Fibroblast of skin of abdomen (primary cell): ENCODE results near the gene HOPX.
"Not testable (repeated sequence)": the region's sequence is repeated elsewhere in the genome, so short reads cannot be mapped to it uniquely, and the experiment has no call there.

Experiments
- DNase-seq: peaks from one replicate; pipeline ENCODE4 v3.0.0-alpha.2; 2013

HOPX gene

DNA sequence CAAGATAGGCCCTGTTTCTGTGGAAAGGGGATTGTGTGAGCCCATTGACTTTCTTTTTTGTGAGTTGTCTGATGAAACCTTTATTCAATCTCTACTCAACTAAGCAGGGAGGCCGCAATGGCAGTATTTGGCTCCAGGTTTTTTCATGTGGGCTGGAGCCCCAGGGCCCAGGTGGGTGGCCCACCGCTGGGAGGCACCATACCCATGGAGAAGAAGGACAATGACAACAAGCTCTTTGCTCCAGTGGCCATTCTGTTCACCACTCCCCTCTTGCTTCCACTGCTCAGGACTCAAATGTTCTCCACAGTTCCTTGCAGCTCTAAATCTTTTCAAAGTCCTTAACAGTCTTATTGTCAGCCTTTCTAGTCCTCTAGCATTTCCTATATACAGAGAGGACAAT lies 54.1 kb downstream of the HOPX start:
- no peak for DNase-seq

DNA sequence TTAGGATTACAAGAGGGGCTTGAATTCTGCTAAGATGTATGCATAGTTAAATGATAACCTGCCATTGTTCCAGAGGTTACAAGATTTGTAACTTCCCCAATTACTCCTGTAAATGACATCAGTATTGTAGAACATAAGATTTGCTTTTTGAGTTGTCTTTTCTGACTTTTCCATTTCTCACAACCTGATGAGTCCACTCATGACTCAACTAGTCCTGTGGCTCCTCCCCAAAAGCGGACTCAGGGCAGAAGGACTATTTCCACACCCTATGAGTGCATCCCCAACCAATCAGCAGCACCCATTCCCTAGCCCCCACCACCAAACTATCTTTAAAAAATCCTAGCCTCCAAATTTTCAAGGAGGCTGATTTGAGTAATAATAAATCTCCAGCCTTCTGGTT lies 54.7 kb downstream of the HOPX start:
- no peak for DNase-seq

DNA sequence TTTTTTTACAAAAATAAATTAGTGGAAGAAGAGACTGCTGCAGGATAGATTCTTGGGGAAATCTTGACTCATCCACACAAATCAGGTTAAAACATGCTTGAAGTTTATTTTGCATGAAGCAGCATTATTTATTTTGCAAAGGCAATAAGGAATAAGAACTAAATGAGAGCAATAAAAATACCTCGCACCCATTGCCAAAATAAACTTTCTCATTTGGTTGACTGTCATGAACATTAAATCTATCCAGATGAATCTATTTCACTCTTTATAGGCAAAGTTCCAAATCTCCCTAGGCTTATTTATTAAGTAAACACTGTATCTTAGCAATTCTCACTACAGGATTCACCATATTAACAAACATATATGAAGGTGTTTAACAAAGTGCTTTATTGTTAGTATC lies 58.9 kb downstream of the HOPX start:
- no peak for DNase-seq

DNA sequence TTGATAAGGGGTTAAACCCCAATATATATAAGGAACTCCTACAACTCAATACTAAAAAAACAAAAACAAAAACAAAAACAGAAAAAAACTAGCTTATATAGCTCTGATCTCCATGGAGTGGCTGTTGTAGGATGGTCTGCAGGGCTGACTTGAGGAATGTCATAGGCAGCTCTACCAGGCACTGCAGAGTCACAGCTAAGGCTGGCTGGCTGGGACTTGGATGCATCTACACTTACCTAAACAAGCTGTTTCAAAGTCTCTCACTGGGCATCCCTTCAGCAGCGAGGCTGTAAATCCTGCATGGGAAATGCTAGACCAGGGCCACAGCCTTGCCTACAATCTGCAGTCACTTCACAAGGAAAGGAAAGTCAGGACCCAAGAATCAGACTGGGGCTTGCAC lies 61.3 kb downstream of the HOPX start:
- no peak for DNase-seq

DNA sequence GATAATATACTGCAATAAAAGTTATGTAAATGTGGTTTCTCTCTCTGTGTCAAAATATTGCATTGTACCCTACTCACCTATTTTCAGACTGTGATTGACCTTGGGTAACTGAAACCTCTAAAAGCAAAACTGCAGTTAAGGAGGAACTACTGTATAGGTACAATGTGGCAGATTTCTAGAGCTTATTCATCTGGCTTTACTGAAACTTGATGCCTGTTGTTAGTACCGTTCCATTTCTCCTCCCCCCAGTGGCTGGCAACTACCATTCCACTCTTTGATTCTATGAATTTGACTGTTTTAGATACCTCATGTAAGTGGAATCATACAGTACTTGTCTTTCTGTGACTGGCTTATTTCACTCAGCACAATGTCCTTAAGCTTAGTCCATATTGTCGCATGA lies 61.9 kb downstream of the HOPX start:
- peak; percentile 24 for DNase-seq

DNA sequence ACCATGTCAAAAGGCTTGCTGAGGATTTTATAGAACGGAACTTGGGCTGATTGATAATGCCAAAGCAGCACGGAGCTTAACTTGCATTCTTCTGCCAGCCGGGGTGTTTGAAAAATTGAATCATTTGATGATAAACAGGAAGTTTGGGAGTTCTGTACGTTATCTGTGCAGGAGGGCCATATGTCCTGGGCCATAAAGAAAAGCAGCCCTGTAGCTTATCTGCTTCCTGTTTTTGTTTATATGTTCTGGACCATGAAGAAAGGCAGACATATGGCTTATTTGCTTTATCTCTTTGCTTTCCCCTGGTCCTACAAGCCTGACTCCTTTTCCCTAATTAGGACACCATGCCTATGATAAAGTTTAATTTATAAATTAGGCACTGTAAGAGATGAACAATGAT lies 62.4 kb downstream of the HOPX start:
- no peak for DNase-seq

DNA sequence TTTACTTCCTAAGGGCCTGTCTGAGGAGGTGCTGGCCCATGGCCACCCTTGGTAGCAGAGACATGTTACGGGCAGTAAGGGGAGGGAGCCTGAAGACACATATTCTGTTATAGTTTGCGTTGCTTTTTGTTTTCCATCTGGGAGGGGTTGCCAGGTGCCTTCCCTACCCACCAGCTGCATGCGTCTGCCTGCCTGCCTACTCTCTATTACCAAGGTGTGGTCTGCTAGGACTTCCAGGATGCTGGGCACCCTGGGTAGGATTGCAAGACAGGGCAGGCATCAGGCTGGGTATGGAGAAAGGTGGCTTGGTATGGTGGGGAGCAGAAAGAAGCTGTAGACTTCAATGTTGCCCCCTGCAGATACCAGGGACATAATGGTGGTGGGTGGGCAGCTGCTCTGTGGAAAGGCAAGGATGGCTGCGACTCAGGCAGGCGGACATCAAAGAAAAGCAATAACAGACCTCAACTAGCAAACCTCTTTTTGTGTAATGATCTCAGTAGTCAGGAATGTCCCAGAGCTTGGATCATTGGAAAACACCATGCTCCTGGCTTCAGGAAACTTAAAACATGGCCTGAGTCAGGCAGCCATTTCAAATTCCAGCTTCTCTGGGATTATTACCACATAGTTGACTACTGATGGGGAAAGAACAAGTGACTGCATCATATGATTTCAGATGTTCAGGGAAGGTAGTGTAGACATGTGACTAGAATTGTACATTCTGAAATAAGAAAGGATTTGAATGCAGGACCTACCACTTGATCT lies 67.8 kb downstream of the HOPX start:
- DNase-seq: peak; percentile 79

DNA sequence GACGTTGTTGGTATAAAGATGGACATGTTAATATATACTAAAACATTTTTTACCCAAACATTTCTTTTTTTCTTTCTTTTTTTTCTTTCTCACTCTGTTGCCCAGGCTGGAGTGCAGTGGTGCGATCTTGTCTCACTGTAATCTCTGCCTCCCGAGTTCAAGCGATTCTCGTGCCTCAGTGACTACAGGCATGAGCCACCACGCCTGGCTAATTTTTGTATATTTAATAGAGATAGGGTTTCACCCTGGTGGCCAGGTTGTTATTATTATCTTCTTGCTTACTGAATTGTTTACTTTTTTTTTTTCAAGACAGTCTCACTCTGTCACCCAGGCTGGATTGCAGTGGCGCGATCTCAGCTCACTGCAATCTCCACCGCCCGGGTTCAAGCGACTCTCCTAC lies 68.8 kb downstream of the HOPX start:
- DNase-seq: no peak

DNA sequence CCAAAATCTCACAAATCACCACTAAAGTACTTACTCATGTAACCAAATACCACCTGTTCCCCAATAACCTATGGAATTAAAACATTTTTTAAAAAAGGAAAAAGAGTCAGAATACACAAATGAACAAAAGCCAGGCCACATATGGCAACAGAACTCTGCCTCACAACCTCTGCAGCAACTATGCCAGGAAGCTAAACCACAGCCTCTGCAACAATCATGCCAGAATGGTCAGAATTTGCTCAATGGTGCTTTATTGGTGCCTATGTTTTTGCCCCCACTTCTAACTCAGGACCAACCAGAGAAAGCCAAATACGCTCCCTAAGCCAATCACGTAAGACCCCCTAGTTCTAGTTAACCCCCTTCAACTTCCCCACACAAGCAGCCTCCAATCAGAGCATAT lies 69.6 kb downstream of the HOPX start:
- DNase-seq: peak; percentile 10

DNA sequence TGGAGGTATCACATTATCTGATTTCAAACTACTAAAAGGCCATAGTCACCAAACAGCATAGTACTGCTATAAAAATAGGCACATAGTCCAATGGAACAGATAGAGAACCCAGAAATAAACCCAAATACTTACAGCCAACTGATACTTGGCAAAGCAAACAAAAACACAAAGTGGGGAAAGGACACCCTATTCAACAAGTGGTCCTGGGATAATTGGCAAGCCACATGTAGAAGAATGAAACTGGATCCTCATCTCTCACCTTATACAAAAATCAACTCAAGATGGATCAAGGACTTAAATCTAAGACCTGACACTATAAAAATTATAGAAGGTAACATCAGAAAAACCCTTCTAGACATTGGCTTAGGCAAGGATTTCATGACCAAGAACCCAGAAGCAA lies 70.9 kb downstream of the HOPX start:
- not testable (repeated sequence) for DNase-seq

DNA sequence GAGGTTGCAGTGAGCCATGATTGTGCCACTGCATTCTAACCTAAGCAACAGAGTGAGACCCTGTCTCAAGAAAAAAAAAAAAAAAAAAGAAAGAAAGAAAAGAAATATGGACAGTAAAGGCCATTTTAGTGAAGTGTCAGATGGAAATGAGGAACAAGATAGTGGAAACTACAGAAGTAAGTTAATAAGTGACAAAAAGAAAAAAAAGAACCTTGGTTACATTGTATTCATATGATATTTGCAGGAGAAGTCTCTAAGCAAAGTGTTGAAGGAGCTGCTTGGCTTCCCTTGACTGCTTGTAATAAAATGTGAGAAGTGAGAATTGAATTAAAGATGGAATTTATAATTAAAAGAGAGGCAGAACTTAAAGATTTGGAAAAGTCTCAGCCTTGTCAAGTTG lies 73.2 kb downstream of the HOPX start:
- DNase-seq: no peak

DNA sequence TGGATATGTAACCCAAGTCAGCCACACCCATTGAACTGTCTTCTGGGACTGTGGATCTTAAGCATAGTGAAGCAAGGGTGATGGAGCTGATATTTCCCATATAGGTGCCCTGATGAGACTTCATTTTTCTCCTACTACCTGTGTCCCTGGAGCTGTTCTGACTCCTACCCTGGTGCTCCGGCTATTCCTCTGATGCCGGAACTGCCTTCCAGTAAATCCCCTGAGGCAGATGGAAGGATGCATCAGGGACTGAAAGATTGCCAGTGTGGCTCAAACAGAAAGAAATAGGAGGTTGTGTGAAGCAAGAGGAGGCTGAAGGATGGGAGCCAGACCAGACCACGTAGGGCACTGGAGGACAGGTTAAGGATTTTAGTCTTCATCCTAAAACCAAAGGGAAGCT lies 74.7 kb downstream of the HOPX start:
- DNase-seq: no peak

DNA sequence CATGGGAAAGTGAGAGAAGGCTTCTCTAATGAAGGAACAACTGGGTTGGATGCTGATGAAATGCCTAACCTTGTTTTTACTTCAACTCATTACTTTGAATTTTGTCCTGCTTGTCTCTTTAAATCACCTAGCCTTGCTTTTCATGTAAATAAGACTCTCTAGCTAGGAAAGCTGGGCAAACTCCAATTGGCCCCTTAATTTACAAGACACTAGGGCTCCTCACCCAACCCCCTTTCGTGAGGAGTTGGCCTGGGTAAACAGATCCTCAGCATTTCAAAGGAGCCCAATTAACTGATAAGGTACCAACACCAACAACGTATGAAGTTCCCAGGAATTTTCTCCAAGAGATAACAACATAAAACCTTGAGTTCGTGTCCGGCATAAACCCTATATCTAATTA lies 75.6 kb downstream of the HOPX start:
- not testable (repeated sequence) for DNase-seq

DNA sequence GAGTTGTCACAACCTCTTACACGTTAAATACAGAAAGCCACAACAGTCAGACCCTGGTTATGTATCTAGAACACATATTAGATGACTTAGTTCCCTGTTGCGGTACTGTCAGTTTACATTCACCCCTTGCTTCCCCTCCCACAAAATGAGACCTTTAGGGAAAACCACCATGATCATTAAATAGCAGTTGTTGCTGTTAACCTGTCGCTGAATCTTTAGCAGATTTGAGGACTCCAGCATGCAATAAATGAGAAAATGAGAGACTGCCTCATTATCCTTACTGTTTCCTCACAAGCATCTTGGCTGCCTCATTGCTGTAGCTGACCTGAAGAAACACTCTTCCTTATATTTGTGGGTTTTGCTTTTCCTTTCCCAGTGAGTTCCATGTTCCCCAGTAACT lies 77.8 kb downstream of the HOPX start:
- DNase-seq: no peak
